ENCODE results near the gene TTC23.

Gene TTC23, protein sequence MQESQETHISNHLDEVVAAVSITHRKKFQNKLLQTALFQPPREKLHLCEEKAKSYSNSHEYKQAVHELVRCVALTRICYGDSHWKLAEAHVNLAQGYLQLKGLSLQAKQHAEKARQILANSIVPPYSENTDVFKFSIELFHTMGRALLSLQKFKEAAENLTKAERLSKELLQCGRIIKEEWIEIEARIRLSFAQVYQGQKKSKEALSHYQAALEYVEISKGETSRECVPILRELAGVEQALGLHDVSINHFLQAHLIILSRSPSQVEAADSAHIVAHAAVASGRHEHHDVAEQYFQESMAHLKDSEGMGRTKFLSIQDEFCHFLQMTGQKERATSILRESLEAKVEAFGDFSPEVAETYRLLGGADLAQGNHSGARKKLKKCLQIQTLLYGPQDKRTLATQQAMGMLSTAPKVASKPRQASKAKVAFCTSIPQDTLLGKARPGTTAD
- long read RNA-seq, donor 1: 0 reads
- long read RNA-seq, donor 2: 0 reads
- long read RNA-seq, donor 3, partial matches to known transcripts: 0 of 1 reads
- long read RNA-seq, donor 3, other reads (novel, unspliced or antisense): 0 of 1 reads
- long read RNA-seq, donor 4: 0 reads
- long read RNA-seq, donor 5: 0 reads
- long read RNA-seq, donor 6: 0 reads
- long read RNA-seq, donor 7: 0 reads
- long read RNA-seq, donor 8, partial matches to known transcripts: 0 of 2 reads
- long read RNA-seq, donor 8, other reads (novel, unspliced or antisense): 0 of 2 reads

DNA sequence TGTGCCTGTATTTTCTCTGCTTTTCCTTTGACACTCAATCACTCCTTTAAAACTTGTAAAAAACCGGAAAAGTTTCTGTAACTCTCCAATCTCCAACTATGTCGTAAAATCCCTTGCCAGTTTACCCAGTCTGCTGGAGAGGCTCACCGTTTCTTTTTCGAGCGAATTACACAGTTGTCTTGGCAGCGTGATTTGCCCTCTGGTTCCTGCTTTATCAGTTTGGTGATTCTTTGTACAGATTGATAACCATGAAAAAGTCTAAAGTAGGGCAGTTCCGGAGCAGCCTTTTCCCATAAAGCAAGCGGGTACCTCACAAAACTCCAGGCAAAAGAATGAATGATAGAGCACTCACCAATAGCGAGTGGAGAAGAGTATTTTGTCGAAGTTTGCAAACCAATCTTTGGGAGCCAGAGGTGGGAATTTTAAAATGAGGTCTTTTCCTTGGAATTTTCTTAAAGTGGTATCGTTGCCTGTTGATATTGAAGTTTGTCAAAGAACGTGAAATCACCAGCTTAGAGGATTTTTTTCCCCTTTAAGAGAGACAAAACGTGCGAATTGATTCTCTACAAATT lies at the start of gene TTC23:
TTC23 (minus strand) TSS at position 312 of the 572 bp plus-strand sequence. CDS start 20,869 bp downstream, outside the sequence.
- peak; percentile 75 for DNase-seq

DNA sequence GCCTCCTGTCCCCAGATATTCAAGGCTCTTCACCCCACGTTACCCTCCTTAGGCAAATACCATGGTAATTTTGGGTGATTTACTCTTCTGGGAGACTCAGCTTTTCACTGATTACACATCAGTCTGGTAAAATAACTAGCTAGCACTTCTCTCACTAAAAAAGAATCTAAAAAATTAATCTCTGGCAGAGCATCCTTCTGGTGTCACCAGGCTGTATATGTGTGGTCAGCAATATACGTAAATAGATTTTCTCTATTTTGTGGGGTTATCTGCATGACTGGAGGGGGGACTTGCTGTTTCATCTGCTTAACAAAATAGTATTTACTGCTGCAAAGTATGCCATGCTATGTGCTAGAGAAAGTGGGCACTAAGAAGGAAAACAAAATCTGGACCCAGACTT lies 47.0 kb upstream of the TTC23 start:
- no peak for DNase-seq

DNA sequence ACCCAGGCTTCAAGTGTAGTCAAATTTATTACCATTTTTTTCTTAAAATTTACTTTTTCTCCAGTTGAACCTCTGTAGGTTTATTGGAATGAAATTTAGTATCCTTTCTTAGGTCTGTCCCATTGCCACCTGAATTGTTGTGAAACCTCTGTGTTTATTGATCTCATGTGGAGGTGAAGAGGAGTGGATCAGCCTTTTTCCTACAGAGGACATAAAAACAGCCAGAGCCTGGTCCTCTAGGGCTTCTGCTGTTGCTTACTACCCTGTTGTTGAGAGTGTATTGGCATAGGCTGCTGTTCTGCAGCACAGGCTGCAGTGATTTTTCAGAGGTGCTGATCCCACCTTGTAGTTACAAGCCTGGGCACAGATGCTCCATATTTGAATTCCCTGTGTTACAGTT lies 46.5 kb upstream of the TTC23 start:
- no peak for DNase-seq

DNA sequence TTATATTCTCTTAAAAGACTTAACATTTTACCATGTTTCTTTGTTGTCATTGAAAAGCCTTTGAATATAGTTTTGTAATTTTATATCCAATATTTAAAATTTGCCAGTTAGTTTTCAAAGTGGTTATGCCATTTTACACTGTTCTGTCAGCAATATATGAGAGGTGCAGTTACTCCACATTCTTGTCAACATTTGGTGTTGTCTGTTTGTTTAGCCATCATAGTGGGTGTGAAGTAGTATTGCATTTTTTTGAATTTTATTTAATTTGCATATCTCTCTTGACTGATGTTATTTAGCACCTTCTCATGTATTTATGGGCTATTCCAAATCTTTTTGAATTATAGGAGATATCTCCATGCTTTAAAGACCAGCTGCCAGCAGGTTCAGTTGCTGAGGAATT lies 42.3 kb upstream of the TTC23 start:
- DNase-seq: no peak

DNA sequence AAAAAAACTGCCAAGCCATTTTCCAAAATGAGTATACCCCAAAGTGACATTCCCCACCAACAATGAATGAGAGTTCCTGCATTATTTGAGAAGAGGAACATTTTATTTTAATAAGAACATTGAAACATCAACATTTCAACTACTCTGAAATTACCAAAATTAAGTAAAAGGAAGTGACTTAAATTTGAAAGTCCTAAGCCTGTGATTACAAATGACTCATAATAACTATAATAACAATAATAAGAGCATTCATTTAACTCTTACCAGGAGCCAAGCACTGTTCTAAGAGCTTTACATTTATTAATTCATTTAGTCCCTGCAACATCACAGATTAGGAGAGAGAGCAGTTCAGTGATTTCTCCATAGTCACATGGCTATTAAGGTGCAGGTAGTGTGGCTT lies 34.3 kb upstream of the TTC23 start:
- DNase-seq: no peak

DNA sequence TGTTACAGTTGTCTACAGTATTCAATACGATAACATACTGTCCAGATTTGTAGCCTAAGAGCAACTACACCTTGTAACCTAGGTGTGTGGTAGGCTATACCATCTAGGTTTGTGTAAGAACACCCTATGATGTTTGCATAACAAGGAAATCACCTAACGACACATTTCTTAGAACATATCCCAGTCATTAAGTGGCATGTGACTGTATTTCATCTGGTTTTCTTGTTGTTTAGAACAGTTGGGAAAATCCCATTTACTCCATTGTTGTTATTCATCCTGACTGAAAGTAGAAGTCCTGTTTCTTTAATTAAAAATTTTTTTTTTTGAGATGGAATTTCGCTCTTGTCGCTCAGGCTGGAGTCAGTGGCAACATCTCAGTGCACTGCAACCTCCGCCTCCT lies 33.2 kb upstream of the TTC23 start:
- no peak for DNase-seq

DNA sequence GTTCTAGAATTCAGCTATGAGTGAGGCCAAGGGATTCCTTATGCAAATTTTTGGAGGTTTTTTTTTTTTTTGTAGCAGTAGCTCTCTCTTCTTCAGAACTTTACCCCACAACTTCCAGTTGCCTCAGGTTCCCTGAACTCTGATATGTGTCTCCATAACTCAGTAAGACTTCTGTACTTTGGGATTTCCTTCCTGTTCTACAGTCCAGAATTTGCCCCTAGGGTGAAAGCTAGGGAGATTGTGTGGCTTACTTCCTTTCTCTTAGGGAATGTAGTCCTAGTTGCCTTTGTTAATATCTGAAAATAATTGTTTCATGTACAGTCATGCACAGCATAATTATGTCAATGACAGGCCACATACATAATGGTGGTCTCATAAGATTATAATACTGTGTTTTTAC lies 32.7 kb upstream of the TTC23 start:
- no peak for DNase-seq

DNA sequence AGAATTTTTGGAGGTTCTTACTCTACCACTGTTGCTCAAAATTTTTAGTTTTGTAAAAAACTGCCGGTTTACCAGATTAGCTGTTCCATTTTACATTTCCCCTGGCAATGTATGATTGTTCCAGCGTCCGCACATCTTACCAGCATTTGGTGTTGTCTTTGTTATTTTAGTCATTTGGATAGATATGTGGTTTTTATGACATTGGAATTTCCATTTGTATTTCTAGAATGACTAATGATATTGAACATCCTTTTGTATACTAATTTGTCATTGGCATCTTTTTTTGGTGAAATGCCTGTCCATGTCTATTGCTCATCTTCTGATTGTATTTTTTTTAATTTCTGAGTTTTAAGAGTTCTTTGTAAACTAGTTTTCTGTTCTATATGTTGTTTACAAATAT lies 30.4 kb upstream of the TTC23 start:
- no peak for DNase-seq

DNA sequence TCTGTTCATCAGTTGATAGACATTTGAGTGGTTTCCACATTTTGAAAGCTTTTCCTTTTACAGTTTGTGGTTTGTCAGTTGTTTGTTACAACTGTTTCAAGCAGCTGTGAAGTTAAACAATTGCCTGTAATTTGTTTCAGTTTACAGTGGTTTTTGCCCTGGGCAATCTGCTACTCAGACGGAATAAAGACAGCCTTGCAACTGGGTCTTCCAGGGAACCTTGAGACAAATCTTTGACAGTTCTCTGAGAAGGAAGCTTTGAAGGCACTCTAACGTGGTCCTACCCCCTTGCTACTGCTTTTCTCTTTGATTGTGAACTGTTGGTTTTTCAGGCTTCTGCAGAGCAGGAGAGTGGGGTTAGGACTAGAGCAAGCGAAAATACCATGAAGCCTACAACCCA lies 29.9 kb upstream of the TTC23 start:
- DNase-seq: no peak

DNA sequence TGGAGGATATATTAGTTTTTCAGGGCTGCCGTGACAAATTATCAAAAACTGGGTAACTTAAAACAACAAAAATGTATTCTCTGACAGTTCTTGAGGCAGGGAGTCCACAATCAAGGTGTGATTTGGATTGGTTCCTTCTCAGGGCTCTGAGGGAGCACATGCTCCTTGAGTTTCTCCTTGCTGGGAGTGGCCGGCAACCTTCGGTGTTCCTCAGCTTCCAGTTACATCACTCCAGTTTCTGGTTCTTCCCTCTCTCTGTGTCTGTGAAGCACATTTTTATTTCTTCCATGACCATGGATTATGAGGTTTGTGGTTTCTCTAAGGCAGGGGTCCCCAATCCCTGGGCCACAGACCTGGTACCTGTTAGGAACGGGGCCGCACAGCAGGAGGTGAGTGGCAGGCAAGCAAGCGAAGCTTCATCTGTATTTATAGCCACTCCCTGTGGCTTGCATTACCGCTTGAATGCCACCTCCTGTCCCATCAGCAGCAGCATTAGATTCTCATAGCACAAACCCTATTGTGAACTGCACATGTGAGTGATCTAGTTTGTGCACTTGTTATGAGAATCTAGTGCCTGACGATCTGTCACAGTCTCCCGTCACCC lies 26.2 kb upstream of the TTC23 start:
- DNase-seq: no peak

DNA sequence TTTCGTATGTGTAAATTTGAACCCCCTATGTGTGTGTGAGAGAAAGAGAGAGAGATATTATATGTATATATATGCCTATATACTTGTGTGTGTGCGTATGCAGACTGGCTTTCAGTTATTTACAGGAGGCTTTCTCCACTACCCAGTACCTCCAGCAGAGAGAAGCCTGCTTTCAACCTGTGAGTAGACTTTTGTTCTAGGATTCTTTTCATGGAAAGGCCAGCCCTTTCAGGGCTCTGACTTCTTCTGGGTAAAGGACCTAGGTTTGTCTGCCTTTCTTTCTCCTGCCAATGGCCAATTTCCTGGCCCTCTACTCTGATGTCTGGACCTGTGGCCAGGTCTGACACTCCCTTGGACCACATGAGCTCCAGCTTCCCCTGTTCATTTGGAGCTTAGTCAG lies 25.7 kb upstream of the TTC23 start:
- DNase-seq: no peak

DNA sequence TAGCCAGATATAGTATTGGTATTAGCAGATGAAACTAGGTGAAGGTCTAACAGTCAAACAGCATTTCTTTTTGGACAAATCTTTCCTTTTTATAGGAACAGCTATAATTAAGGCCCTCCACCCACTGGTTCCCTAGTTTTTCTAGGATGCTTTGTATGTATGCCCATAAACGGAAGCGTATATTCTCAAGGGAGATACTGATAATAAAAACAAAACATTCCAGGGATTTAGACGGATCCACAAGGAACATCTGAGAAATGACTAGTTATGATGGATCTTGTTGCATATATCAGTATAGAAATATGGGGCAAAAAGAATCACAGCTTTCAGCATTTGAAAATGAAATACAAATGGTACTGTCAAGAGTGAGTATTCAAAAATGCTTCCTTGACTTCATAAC lies 24.4 kb upstream of the TTC23 start:
- no peak for DNase-seq

DNA sequence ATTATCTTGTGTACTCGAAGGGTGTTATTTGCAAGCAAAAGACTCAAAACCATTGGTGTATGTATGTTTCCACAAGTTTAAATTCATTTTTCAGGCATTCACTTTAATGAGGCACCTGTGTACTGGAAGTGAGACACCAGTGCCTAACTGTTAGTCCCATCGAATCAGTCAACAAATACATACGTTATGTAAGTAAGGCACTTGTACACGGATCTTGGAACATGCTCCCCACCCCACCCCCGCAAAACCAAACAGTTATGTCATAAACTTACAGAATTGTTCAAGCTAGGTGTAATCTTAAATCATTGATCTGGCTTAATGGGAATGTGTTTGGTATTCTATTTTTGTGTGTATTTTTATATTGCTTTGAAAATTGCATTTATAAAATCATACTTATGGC lies 19.1 kb upstream of the TTC23 start:
- DNase-seq: no peak

DNA sequence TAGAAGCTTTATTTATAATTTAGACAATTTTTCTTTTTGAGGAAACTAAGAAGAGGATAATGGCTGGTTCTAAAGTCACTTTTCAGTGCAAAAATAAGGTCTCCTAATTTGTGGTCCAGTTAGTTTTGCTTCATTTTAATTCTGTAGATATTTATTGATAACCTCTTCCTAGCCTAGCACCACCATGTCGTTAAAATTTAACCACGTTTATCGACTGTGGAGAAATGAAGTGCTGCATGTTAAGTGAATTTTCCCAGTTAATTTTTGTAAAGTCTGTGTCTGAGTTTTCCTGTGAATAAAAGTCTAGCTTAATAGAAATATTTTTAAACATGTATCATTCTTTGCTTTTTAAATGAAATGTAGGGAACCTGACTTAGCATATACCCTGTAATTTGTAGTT lies 18.6 kb upstream of the TTC23 start:
- DNase-seq: no peak

DNA sequence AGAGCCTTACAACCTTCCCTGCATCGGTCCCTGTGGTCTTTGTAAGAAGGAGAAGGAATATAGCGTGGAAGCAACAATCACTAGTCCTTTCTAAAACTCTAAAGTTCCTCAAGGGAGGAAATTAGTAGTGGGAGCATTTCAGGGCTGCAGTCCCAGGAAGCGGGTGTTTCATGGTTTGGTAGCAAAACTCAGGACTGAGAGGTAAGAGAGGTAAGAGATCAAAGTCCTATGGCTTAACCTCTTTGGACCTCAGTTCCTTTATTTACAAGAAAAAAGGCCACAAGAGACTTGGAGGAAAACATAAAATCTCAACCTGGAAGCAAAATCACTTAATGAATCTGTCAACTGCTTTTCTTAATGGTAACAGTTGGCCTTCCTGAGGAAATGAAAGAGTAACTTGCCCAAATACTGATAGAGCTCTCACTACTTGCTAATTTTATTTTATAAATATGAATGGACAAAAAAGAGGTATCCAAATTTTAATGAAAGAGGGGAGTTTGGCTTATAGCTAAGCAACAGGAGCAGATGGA lies 16.2 kb upstream of the TTC23 start:
- DNase-seq: no peak

DNA sequence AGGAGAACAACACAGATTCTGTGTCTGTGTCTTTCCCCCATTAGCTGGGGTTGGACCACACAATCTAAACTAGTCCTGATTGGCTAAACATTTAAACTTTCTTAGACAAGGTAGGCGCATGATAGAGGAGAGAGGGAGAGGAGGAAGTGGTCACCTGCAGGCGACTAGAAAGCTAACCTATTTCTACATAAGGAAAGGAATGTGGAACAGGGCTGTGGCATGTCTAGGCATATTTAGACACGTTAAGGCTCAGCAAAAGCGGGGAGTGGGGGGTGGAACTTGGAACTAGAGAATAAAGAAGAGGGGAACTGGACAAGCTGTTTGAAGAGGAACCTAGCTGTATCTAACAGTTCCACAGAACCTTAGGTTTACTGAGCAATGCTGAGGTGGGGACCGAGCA lies 14.7 kb upstream of the TTC23 start:
- no peak for DNase-seq

DNA sequence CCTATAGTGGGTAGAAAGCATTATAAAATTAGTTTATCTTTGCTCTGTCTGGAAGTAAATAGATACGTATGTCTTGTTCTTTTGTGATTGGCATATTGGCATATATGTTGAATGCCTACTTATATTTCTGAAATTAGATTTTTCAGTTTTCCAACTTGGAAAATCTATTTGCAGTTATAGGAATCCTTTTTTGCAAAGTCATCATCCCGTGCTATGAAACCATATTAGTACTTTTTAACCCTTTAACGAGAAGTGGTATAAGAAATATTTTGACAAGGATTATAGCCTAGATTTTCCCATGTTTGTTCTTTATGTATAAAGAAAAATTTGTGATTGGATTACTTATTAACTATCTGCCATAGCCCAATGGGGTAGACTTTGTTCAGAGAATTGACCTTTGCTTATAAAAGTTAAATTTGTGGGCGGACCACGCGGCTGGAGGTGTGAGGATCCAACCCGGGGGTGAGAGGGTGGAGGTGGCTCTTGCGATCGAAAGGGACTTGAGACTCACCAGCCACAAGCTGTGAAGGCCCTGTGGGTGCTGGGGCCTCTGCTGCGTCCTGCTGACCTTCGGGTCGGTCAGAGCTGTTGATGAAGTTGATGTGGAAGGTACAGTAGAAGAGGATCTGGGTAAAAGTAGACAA lies 7.8 kb upstream of the TTC23 start:
- no peak for DNase-seq

DNA sequence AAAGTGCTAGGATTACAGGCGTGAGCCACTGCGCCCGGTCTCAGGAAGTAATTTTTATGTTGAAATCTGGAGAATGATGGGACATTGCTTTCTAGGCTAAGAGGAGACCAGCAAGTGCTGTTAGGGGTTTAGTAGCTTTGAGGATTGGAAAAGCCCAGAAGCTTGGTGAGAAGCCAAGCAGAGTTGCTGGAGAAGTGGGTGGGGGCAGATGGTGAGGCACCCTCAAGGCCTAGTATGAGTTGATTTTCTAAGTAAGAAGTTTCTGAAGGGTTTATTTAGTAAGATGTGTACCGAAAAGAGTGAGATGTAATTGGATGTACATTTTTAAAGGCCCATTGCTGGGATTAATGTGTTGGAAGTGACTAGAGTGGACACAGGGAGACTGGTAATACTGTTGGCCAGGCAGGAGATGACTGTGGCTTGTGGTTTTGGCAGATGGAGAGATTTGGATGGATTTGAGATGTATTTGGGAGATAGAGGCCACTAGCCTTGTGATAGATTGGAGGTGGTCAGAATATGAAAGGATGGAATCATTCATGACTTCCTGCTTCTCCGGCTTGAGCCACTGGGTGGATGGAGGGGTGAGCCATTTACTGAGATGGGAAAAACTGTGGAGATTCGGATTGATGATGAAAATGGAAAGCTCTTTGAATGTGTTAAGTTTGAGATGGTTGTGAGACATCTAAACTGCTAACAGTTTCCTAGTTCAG lies 4.2 kb upstream of the TTC23 start:
- no peak for DNase-seq

DNA sequence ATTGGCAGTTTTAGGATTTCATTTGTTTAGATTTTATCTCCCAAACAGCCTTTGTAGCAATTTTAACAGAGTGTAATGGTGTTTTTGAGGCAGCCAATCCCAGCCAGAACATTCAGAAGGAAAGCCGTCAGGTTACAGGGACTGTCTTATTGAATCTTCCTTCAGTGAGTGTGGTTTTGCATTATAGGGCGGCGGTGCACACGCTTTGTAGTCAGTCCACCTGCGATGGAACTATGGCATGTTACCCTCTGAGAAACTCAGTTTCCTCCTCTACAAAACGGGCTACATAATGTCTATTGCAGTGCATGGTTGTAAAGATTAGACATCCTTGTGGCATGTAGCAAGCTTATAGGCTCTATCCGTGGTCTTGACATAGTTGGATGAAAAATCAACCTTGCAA lies 2.9 kb upstream of the TTC23 start:
- DNase-seq: no peak

DNA sequence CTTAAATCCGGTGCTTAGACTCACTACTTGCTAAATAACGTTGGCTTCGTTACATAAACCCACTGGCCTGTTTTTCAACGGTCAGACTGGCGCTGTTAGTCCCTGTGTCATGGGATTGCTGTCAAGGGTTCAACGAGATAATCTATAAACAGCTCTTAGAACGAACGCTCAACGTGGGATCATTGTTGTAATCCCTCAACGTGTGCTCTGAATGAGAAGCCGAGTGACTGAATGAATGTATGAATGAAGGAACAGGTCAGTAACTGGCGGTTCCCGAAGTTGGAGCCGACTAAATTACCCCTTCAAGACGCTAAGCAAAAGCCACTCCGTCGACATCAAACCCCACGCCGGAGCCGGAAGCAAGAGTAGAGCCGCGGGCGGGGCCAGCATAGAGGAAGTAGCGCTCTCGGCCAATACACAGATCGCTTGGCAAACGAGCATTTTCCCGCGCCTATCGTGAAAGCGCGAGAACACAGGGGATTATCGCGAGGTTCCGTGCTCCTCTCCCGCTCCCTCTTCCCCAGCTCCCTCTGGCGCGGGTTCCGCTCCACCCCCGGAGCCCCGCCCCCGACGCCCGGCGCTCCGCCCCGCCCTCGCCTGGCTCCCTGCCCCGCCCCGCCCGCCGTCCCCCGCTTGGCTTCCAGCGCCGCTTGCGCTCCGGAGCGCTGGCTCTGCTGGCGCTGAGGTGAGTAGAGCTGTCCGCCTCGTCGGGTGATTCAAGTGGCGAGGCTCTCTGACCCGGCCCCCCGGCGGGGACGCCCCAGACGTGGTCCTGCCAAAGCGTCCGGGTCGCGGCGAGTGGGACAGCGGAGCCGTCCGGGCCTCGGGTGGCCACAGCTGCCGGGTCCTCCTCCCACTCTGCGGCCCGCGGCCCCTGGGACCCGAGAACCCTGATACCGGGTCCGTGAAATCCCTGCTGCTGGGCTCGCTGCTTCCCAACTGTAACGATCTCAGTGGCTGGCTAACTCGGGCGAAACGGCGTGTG lies 1.8 kb upstream of the TTC23 start, which contains the start of gene LRRC28:
LRRC28 (plus strand) TSS at position 625 of the 985 bp plus-strand sequence. CDS start 4,477 bp downstream, outside the sequence.
- peak; percentile 96 for DNase-seq
